GM21723 (cell line): ENCODE measurements around the gene MEIS3.

Experiments used
- ATAC-seq: cut with Tn5 transposase; IDR thresholded peaks from one replicate; pipeline ENCODE4 v1.9.1; 2021; ENCODE audit warnings: mild to moderate bottlenecking, moderate library complexity; ENCODE audit not compliant: unreplicated experiment

The MEIS3 gene

GRCh38 chr19:47419030-47419783 is at the start of gene MEIS3:
TSS of gene MEIS3 (minus strand) at chr19:47419527. CDS start at chr19:47419081, 446 bp downstream.
- no peak for ATAC-seq

- no peak for ATAC-seq
Measured at GRCh38 chr19:47467914-47468313, 48.6 kb upstream of the MEIS3 start.

GRCh38 chr19:47465957-47466356 is 46.6 kb upstream of the MEIS3 start:
- ATAC-seq, result no peak

GRCh38 chr19:47464675-47465419 is 45.5 kb upstream of the MEIS3 start:
- ATAC-seq, result no peak

- ATAC-seq, result no peak
Measured at GRCh38 chr19:47461876-47462275, 42.5 kb upstream of the MEIS3 start.

- ATAC-seq, result no peak
Measured at GRCh38 chr19:47459477-47459876, 40.1 kb upstream of the MEIS3 start.

GRCh38 chr19:47458672-47459071 is 39.3 kb upstream of the MEIS3 start:
- ATAC-seq, result no peak

GRCh38 chr19:47456721-47457474 is 37.6 kb upstream of the MEIS3 start:
- no peak for ATAC-seq

- no peak for ATAC-seq
Measured at GRCh38 chr19:47450478-47450877, 31.2 kb upstream of the MEIS3 start.

- no peak for ATAC-seq
Measured at GRCh38 chr19:47448360-47448727, 29.0 kb upstream of the MEIS3 start.

- ATAC-seq, result no peak
Measured at GRCh38 chr19:47447470-47448359, 28.4 kb upstream of the MEIS3 start.

GRCh38 chr19:47446534-47447469 is 27.5 kb upstream of the MEIS3 start:
- no peak for ATAC-seq

- no peak for ATAC-seq
Measured at GRCh38 chr19:47445937-47446402, 26.6 kb upstream of the MEIS3 start.

- no peak for ATAC-seq
Measured at GRCh38 chr19:47445527-47445926, 26.2 kb upstream of the MEIS3 start.

- no peak for ATAC-seq
Measured at GRCh38 chr19:47444388-47444821, 25.1 kb upstream of the MEIS3 start.

GRCh38 chr19:47443331-47443730 is 24.0 kb upstream of the MEIS3 start:
- no peak for ATAC-seq

- no peak for ATAC-seq
Measured at GRCh38 chr19:47438793-47439220, 19.5 kb upstream of the MEIS3 start.

- ATAC-seq, result no peak
Measured at GRCh38 chr19:47437500-47437899, 18.2 kb upstream of the MEIS3 start.

GRCh38 chr19:47436712-47437401 is 17.5 kb upstream of the MEIS3 start:
- no peak for ATAC-seq
